ENCODE data around the gene SGCB. TPM values are rescaled to one million over a fixed set of nuclear protein-coding genes. Genes with fewer than 3 reads are reported as not detected.

SGCB gene
- total RNA-seq, 1 donor from 2014 or later: 29.9 TPM

DNA sequence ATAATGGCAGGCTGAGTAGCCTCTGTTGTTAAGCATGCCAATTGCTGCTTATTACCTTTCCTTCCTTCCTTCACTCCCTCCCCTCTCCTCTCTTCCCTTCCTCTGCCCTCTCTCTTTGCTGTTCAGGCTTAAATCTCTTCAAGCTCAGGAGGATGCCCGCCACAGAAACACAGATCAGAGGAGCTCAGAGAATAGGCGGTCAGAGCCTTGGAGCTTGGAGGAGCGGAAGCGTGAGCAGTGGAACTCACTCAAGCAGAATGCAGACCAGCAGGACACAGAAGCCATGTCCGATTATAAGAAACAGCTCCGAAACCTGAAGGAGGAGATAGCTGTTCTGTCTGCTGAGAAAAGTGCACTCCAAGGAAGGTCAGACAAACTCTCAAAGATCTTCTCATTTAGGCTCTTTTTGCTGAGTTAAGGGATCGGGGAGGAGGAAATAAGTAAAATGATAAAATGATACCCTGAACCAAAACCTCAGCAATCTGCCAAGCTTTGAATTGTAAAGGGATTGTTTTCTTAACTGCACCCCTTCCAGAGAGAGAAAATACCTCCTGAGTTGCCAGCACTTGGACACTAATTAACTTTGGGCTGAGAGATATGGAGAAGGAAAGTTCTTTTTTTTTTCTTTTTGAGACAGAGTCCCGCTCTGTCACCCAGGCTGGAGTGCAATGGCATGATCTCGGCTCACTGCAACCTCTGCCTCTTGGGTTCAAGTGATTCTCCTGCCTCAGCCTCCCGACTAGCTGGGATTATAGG lies 33.9 kb upstream of the SGCB start:
- Mint-ChIP-seq H3K4me3 (no peak overlapping the region), H3K27ac (ENCODE audit: unreplicated experiment) (no peak overlapping the region), H3K9me3 (peaks cover 3% of the 10 kb centered on the region), H3K27me3 (ENCODE audit: low read depth) (peaks cover 33% of the 10 kb centered on the region), H3K4me1 (no peaks in the 10 kb centered on the region), H3K36me3 (ENCODE audit: low read depth) (no peaks in the 10 kb centered on the region)
- TF ChIP-seq, protein P1, sequence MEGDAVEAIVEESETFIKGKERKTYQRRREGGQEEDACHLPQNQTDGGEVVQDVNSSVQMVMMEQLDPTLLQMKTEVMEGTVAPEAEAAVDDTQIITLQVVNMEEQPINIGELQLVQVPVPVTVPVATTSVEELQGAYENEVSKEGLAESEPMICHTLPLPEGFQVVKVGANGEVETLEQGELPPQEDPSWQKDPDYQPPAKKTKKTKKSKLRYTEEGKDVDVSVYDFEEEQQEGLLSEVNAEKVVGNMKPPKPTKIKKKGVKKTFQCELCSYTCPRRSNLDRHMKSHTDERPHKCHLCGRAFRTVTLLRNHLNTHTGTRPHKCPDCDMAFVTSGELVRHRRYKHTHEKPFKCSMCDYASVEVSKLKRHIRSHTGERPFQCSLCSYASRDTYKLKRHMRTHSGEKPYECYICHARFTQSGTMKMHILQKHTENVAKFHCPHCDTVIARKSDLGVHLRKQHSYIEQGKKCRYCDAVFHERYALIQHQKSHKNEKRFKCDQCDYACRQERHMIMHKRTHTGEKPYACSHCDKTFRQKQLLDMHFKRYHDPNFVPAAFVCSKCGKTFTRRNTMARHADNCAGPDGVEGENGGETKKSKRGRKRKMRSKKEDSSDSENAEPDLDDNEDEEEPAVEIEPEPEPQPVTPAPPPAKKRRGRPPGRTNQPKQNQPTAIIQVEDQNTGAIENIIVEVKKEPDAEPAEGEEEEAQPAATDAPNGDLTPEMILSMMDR (conservative IDR thresholded peaks at IDR 0.05): no peak
- DNase-seq (ENCODE audit: low read depth, low spot score): no peak

DNA sequence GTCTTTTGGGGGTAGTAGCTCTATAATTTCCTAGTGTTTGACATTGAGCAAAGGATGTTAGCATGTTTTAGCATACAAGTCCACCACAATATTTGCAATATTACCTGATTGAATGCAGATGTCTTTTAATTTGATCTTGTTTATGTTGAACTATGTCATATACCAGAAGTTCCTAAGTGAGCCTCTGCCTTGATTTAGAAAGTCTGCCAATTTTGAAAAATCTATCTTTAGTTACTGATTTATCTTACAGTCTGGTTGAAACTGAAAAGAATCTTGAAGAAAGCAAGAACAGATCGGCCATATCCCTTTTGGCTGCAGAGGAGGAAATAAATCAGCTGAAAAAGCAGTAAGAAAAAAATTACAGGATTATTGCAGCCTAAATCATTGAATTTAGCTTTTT lies 31.5 kb upstream of the SGCB start:
- Mint-ChIP-seq H3K27ac (ENCODE audit: unreplicated experiment) (no peak overlapping the region), H3K9me3 (peaks cover 3% of the 10 kb centered on the region), H3K27me3 (ENCODE audit: low read depth) (peaks cover 19% of the 10 kb centered on the region), H3K4me1 (no peaks in the 10 kb centered on the region), H3K4me3 (no peak overlapping the region), H3K36me3 (ENCODE audit: low read depth) (no peaks in the 10 kb centered on the region)
- TF ChIP-seq, protein P1 (conservative IDR thresholded peaks at IDR 0.05): no peak
- DNase-seq (ENCODE audit: low read depth, low spot score): no peak

DNA sequence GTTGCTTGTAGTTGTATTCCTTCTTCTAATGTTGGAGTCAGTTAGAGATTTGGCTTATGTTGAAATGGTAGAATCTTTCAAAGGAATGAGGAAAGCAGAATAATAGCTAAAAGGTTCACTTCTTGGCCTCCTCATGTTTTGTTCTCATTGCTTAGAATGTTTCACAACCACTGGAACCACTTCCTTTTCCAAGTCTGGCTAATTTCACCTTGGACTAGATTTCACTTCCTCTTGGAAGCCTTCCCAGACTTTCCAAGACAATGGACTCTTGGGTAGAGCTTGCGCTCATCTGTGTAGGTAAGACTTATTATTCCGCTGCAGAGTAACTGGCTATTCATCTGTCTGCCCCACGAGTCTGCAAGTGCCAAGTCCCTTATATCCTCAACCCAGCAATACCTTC lies 21.3 kb upstream of the SGCB start:
- TF ChIP-seq, protein P1 (conservative IDR thresholded peaks at IDR 0.05): no peak

GRCh38 chr4:52058275-52058674 lies 20.2 kb upstream of the SGCB start:
- peaks cover 15% of the 10 kb centered on the region for H3K27me3 Mint-ChIP-seq (ENCODE audit: low read depth)
- TF ChIP-seq, protein P1 (conservative IDR thresholded peaks at IDR 0.05): no peak

More for the DNA sequence above, 21.3 kb upstream of the SGCB start:
- DNase-seq (ENCODE audit: low read depth, low spot score): no peak
- Mint-ChIP-seq H3K27me3 (ENCODE audit: low read depth) (peaks cover 7% of the 10 kb centered on the region), H3K9me3 (no peaks in the 10 kb centered on the region), H3K27ac (ENCODE audit: unreplicated experiment) (no peak overlapping the region), H3K4me1 (no peaks in the 10 kb centered on the region), H3K4me3 (no peak overlapping the region), H3K36me3 (ENCODE audit: low read depth) (no peaks in the 10 kb centered on the region)

GRCh38 chr4:52057196-52057595 lies 19.1 kb upstream of the SGCB start:
- Mint-ChIP-seq H3K36me3 (ENCODE audit: low read depth) (peaks cover 3% of the 10 kb centered on the region), H3K27ac (ENCODE audit: unreplicated experiment) (no peak overlapping the region), H3K4me3 (no peak overlapping the region), H3K4me1 (peaks cover 6% of the 10 kb centered on the region), H3K9me3 (no peaks in the 10 kb centered on the region), H3K27me3 (ENCODE audit: low read depth) (peaks cover 23% of the 10 kb centered on the region)
- DNase-seq (ENCODE audit: low read depth, low spot score): no peak
- TF ChIP-seq, protein P1 (conservative IDR thresholded peaks at IDR 0.05): no peak

More at GRCh38 chr4:52058275-52058674, 20.2 kb upstream of the SGCB start:
- Mint-ChIP-seq H3K4me3 (no peak overlapping the region), H3K9me3 (no peaks in the 10 kb centered on the region), H3K27ac (ENCODE audit: unreplicated experiment) (no peak overlapping the region), H3K36me3 (ENCODE audit: low read depth) (peaks cover 3% of the 10 kb centered on the region), H3K4me1 (no peaks in the 10 kb centered on the region)
- no peak for DNase-seq (ENCODE audit: low read depth, low spot score)

All from neural crest cell (in vitro differentiated cells).